ENCODE measurements around the gene GPR62.
"Not testable (repeated sequence)": the region's sequence is repeated elsewhere in the genome, so short reads cannot be mapped to it uniquely, and the experiment has no call there.

The GPR62 gene

GRCh38 chr3:51955175-51955892, at the start of gene GPR62:
GPR62 (plus strand) TSS chr3:51955381; CDS start chr3:51955653, 272 bp downstream.
- DNase-seq: no peak

GRCh38 chr3:51908026-51908425, 47.2 kb upstream of the GPR62 start:
- DNase-seq: no peak

- DNase-seq: no peak
These were observed 38.8 kb upstream of the GPR62 start for GRCh38 chr3:51916418-51916817.

GRCh38 chr3:51921081-51921578, 34.1 kb upstream of the GPR62 start:
- no peak for DNase-seq

- DNase-seq: no peak
These were observed 27.9 kb upstream of the GPR62 start for GRCh38 chr3:51927061-51927977.

GRCh38 chr3:51928438-51928837, 26.7 kb upstream of the GPR62 start:
- DNase-seq: no peak

- DNase-seq: not testable (repeated sequence)
These were observed 26.2 kb upstream of the GPR62 start for GRCh38 chr3:51928981-51929380.

GRCh38 chr3:51929420-51930003, 25.7 kb upstream of the GPR62 start:
- no peak for DNase-seq

- DNase-seq: no peak
These were observed 24.7 kb upstream of the GPR62 start for GRCh38 chr3:51930439-51930838.

GRCh38 chr3:51931756-51932155, 23.4 kb upstream of the GPR62 start:
- no peak for DNase-seq

- no peak for DNase-seq
These were observed 22.5 kb upstream of the GPR62 start for GRCh38 chr3:51932471-51933370.

GRCh38 chr3:51933471-51934138, 21.6 kb upstream of the GPR62 start:
- no peak for DNase-seq

GRCh38 chr3:51934139-51934850, 20.9 kb upstream of the GPR62 start:
- DNase-seq: no peak

GRCh38 chr3:51934991-51935885, 19.9 kb upstream of the GPR62 start:
- no peak for DNase-seq

GRCh38 chr3:51935886-51936755, 19.1 kb upstream of the GPR62 start:
- no peak for DNase-seq

- no peak for DNase-seq
These were observed 18.2 kb upstream of the GPR62 start for GRCh38 chr3:51937014-51937413.

- DNase-seq: no peak
These were observed 17.4 kb upstream of the GPR62 start for GRCh38 chr3:51937611-51938450.

Measured in NCI-H524 treated with DMSO at 0.1 percent for 48 hours (cell line).